HEK293T (cell line): ENCODE results near the gene SH2D2A.

Experiments
- FOXA1 ChIP-seq: fragments of 450-650 bp; IDR thresholded peaks from 2 replicates; pipeline ENCODE4 v1.6.1; 2016; ENCODE audit warnings: mild to moderate bottlenecking
- FOXM1 ChIP-seq: fragments of 450-650 bp; IDR thresholded peaks from 2 replicates; pipeline ENCODE4 v1.6.1; 2017; ENCODE audit warnings: mild to moderate bottlenecking, borderline replicate concordance
- HDGF ChIP-seq: fragments of 450-650 bp; IDR thresholded peaks from 2 replicates; pipeline ENCODE4 v1.6.1; 2017; ENCODE audit warnings: antibody characterized with exemption, borderline replicate concordance
- SP1 ChIP-seq: fragments of 450-650 bp; IDR thresholded peaks from 2 replicates; pipeline ENCODE4 v1.6.1; 2017

DNA sequence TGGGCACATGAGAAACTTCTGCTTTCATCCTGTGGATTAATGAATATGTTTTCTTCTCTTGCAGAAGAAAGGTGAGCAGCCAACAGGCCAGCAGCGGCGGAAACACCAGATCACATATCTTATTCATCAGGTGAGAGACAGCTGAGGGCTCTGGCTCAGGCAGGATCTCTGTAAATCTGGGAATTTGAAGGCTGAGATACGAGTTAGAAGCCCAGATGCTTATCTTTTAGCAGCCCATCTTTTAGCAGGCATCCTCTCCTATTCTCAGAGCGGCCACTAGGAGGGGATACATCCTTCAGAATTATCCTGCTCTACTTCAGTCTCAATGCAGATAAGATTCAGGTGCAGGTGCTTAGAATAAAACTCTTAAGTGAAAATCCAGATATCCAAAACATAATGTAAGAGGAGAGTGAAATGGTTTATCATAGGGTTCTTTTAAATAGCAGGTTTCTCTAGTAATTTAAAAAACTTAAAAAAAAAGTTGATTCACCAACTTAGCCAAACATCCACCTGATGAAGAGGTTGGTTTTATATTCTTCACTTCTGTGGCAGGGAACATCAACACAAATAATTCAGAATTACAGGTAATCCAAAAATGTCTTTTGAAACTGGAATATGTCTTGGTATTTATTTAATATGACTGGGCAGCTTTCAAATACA is 19.3 kb downstream of the SH2D2A start:
- TF ChIP-seq FOXM1 (no peak), HDGF (no peak), FOXA1 (no peak), SP1 (no peak)
